ENCODE data around the gene CMC2.

DNA sequence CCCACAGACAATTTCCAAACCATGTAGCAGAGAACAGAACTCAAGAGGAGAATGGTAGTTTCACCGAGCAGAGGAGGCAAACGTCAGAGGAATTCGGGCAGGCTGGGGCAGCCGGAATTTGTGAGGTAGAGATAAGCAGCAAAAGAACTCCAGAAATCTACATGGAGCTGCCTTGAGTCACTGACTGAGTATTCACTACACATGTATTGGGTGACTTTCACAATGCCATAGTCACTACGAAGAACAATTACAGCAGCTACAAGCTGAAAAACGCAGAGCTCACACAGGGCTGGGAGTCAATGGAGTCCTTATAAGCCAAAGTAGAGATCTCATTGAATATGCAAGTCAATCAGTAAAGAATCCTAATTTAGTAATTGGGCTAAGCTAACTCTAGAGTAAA, 13.4 kb downstream of the CMC2 start:
- TF ChIP-seq, protein P1, sequence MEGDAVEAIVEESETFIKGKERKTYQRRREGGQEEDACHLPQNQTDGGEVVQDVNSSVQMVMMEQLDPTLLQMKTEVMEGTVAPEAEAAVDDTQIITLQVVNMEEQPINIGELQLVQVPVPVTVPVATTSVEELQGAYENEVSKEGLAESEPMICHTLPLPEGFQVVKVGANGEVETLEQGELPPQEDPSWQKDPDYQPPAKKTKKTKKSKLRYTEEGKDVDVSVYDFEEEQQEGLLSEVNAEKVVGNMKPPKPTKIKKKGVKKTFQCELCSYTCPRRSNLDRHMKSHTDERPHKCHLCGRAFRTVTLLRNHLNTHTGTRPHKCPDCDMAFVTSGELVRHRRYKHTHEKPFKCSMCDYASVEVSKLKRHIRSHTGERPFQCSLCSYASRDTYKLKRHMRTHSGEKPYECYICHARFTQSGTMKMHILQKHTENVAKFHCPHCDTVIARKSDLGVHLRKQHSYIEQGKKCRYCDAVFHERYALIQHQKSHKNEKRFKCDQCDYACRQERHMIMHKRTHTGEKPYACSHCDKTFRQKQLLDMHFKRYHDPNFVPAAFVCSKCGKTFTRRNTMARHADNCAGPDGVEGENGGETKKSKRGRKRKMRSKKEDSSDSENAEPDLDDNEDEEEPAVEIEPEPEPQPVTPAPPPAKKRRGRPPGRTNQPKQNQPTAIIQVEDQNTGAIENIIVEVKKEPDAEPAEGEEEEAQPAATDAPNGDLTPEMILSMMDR (IDR thresholded peaks at IDR 0.05; ENCODE audit: insufficient read depth, low read length), result no peak
- TF ChIP-seq GABPA (IDR thresholded peaks at IDR 0.05; ENCODE audit: low read depth), result no peak
- TF ChIP-seq POLR2AphosphoS5 (IDR thresholded peaks at IDR 0.05; ENCODE audit: low read depth), result no peak
- TF ChIP-seq, protein P2, sequence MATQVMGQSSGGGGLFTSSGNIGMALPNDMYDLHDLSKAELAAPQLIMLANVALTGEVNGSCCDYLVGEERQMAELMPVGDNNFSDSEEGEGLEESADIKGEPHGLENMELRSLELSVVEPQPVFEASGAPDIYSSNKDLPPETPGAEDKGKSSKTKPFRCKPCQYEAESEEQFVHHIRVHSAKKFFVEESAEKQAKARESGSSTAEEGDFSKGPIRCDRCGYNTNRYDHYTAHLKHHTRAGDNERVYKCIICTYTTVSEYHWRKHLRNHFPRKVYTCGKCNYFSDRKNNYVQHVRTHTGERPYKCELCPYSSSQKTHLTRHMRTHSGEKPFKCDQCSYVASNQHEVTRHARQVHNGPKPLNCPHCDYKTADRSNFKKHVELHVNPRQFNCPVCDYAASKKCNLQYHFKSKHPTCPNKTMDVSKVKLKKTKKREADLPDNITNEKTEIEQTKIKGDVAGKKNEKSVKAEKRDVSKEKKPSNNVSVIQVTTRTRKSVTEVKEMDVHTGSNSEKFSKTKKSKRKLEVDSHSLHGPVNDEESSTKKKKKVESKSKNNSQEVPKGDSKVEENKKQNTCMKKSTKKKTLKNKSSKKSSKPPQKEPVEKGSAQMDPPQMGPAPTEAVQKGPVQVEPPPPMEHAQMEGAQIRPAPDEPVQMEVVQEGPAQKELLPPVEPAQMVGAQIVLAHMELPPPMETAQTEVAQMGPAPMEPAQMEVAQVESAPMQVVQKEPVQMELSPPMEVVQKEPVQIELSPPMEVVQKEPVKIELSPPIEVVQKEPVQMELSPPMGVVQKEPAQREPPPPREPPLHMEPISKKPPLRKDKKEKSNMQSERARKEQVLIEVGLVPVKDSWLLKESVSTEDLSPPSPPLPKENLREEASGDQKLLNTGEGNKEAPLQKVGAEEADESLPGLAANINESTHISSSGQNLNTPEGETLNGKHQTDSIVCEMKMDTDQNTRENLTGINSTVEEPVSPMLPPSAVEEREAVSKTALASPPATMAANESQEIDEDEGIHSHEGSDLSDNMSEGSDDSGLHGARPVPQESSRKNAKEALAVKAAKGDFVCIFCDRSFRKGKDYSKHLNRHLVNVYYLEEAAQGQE (IDR thresholded peaks at IDR 0.05; ENCODE audit: insufficient replicate concordance, low read depth), result no peak
